ENCODE data around the gene CSTF3.

CSTF3 gene

DNA sequence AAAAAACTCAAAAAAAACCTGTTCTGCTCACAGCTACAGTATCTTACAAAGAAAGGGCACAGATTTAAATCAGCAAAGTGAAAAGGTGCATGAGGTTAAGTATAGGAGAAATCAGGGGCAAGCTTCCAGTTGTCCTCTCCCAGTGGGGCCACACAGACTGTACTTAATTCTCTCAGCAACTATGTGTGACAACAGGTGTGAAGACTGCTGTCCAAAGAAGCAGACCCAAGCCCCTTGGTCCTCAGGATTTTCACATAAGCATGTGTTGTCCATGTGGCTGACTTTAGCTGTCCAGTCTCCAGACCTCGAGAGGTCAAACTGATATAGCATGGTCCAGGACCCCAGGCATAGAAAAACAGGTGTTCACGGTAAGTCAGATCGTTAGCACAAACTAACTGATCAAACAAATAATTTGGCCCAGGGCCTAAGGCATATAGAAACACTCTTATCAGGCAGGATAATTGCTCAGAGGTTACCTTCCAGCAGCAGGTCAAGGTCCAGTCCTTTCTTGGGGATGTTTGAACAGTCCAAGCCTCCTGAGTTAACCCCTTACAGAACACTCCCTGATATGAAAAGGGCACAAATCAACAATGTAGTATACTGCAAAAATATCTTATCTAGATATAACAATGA, 21.1 kb upstream of the CSTF3 start:
- Histone ChIP-seq H3K4me1 (ENCODE audit: control insufficient read depth, low read length) (no peaks in the 10 kb centered on the region), H3K27ac (ENCODE audit: low read depth, low read length) (no peak overlapping the region), H3K4me3 (ENCODE audit: low read length) (no peak overlapping the region), H3F3A (ENCODE audit: control insufficient read depth, insufficient read depth) (no peaks in the 10 kb centered on the region), H3K27me3 (ENCODE audit: control insufficient read depth, low read length) (no peaks in the 10 kb centered on the region), H3K9me2 (replicated peaks; ENCODE audit: control insufficient read depth, low read length) (no peaks in the 10 kb centered on the region), H4K20me1 (ENCODE audit: control insufficient read depth, insufficient read depth, low read depth, low read length) (no peaks in the 10 kb centered on the region), H3K9me3 (ENCODE audit: control insufficient read depth, insufficient read depth, low read length) (no peaks in the 10 kb centered on the region), H3K4me2 (ENCODE audit: low read length) (no peak overlapping the region), H3K79me2 (ENCODE audit: control insufficient read depth, low read length) (no peaks in the 10 kb centered on the region), H3K36me3 (ENCODE audit: control insufficient read depth, low read length) (no peaks in the 10 kb centered on the region)
- TF ChIP-seq, protein P1, sequence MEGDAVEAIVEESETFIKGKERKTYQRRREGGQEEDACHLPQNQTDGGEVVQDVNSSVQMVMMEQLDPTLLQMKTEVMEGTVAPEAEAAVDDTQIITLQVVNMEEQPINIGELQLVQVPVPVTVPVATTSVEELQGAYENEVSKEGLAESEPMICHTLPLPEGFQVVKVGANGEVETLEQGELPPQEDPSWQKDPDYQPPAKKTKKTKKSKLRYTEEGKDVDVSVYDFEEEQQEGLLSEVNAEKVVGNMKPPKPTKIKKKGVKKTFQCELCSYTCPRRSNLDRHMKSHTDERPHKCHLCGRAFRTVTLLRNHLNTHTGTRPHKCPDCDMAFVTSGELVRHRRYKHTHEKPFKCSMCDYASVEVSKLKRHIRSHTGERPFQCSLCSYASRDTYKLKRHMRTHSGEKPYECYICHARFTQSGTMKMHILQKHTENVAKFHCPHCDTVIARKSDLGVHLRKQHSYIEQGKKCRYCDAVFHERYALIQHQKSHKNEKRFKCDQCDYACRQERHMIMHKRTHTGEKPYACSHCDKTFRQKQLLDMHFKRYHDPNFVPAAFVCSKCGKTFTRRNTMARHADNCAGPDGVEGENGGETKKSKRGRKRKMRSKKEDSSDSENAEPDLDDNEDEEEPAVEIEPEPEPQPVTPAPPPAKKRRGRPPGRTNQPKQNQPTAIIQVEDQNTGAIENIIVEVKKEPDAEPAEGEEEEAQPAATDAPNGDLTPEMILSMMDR (IDR thresholded peaks at IDR 0.05; ENCODE audit: low read depth, low read length, poor library complexity, severe bottlenecking): no peak
- TF ChIP-seq EZH2phosphoT487 (IDR thresholded peaks at IDR 0.05; ENCODE audit: borderline replicate concordance, low read length): no peak

GRCh38 chr11:33179348-33179803, 18.1 kb upstream of the CSTF3 start:
- Histone ChIP-seq H3K79me2 (ENCODE audit: control insufficient read depth, low read length) (no peaks in the 10 kb centered on the region), H4K20me1 (ENCODE audit: control insufficient read depth, insufficient read depth, low read depth, low read length) (no peaks in the 10 kb centered on the region), H3F3A (ENCODE audit: control insufficient read depth, insufficient read depth) (no peaks in the 10 kb centered on the region), H3K36me3 (ENCODE audit: control insufficient read depth, low read length) (no peaks in the 10 kb centered on the region), H3K4me3 (ENCODE audit: low read length) (no peak overlapping the region), H3K27ac (ENCODE audit: low read depth, low read length) (no peak overlapping the region), H3K9me3 (ENCODE audit: control insufficient read depth, insufficient read depth, low read length) (no peaks in the 10 kb centered on the region), H3K4me2 (ENCODE audit: low read length) (no peak overlapping the region), H3K27me3 (ENCODE audit: control insufficient read depth, low read length) (no peaks in the 10 kb centered on the region), H3K4me1 (ENCODE audit: control insufficient read depth, low read length) (no peaks in the 10 kb centered on the region), H3K9me2 (replicated peaks; ENCODE audit: control insufficient read depth, low read length) (no peaks in the 10 kb centered on the region)
- no peak for TF ChIP-seq EZH2phosphoT487 (IDR thresholded peaks at IDR 0.05; ENCODE audit: borderline replicate concordance, low read length)
- TF ChIP-seq, protein P1 (IDR thresholded peaks at IDR 0.05; ENCODE audit: low read depth, low read length, poor library complexity, severe bottlenecking): no peak

DNA sequence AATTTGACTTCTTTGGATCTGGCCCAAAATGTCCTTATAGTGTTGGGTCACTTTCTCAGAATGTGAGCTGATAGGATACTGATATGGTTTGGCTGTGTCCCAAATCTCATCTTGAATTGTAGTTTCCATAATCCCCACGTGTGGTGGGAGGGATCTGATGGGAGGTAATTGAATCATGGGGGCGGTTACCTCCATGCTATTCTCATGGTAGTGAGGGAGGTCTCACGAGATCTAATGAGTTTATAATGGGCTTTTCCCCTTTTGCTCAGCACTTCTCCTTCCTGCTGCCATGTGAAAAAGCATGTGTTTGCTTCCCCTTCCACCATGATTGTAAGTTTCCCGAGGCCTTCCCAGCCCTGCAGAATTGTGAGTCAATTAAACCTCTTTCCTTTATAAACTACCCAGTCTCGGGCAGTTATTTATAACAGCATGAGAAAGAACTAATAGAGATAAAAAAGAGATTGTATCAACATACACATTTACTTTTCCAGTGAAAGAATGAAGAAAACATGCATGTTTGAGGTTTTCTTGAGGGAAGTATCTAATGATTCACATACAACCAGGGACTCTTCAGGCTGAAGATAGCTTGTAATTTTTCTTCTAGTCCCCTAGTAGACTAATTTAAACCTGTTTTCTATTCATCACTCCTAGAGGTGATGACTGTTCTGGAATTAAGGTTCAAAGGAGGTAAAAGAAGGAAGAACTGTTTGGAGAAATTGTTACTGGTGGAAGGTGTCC, 17.3 kb upstream of the CSTF3 start:
- no peak overlapping the region for H3K4me2 ChIP-seq (ENCODE audit: low read length)
- no peak overlapping the region for H3K27ac ChIP-seq (ENCODE audit: low read depth, low read length)
- no peaks in the 10 kb centered on the region for H3K27me3 ChIP-seq (ENCODE audit: control insufficient read depth, low read length)

More for the DNA sequence above, 17.3 kb upstream of the CSTF3 start:
- Histone ChIP-seq H3K9me2 (replicated peaks; ENCODE audit: control insufficient read depth, low read length) (no peaks in the 10 kb centered on the region), H3K4me3 (ENCODE audit: low read length) (no peak overlapping the region), H3K36me3 (ENCODE audit: control insufficient read depth, low read length) (no peaks in the 10 kb centered on the region), H3K9me3 (ENCODE audit: control insufficient read depth, insufficient read depth, low read length) (no peaks in the 10 kb centered on the region), H3F3A (ENCODE audit: control insufficient read depth, insufficient read depth) (no peaks in the 10 kb centered on the region), H3K4me1 (ENCODE audit: control insufficient read depth, low read length) (no peaks in the 10 kb centered on the region), H4K20me1 (ENCODE audit: control insufficient read depth, insufficient read depth, low read depth, low read length) (no peaks in the 10 kb centered on the region), H3K79me2 (ENCODE audit: control insufficient read depth, low read length) (no peaks in the 10 kb centered on the region)
- TF ChIP-seq, protein P1 (IDR thresholded peaks at IDR 0.05; ENCODE audit: low read depth, low read length, poor library complexity, severe bottlenecking): no peak

All from DOHH2 (cell line).